GM21367 (cell line): Measurements from ENCODE around the gene KRT86.
"Not testable (repeated sequence)": the region's sequence is repeated elsewhere in the genome, so short reads cannot be mapped to it uniquely, and the experiment has no call there.

Experiments used
- ATAC-seq: cut with Tn5 transposase; IDR thresholded peaks from one replicate; pipeline ENCODE4 v1.9.1; 2021; ENCODE audit not compliant: unreplicated experiment

Gene KRT86

GRCh38 chr12:52251367-52252051, 22.9 kb upstream of the KRT86 start:
- no peak for ATAC-seq

- ATAC-seq, result not testable (repeated sequence)
Observed at GRCh38 chr12:52252175-52252615, 22.2 kb upstream of the KRT86 start.

- no peak for ATAC-seq
Observed at GRCh38 chr12:52252728-52253343, 21.6 kb upstream of the KRT86 start.

DNA sequence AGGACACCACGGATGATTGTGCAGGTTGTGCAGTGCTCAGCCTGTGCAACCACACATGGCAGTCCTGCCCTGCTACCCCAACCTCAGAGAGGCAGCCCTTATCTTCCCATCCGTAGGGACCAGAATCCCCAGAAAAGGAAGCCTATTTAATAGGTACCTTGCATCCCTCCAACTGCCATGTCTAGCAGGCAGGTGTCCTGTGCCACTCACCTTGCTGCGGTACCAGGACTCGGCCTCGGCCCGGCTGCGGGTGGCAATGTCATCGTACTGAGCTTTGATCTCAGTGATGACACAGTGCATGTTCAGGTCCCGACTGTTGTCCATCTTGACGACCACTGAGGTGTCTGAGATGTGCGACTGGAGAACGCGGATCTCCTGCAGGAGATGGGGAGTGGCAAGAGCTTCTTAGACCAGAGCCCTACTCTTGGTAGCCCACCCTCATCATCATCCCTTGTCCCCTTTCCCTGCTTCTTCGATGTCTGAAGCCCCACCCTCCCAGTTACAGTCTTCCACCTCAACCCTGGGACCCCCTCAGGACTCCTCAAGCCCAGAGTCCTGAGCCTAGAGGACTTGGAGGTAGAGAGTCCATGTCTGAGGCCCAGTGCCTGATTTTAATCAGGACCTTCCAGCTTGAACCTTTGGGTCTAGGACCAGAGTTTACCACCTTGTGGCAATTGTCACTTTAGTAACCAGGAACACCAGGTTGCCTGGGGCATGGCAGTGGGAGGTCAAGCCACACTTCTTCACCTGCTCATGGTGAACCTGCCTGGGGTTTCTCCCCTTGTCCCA, 20.9 kb upstream of the KRT86 start:
- no peak for ATAC-seq

- no peak for ATAC-seq
Observed at GRCh38 chr12:52254180-52254964, 20.1 kb upstream of the KRT86 start.

GRCh38 chr12:52254965-52255751, 19.3 kb upstream of the KRT86 start:
- ATAC-seq, result no peak

- ATAC-seq, result no peak
Observed at GRCh38 chr12:52255926-52256583, 18.4 kb upstream of the KRT86 start.

- ATAC-seq, result no peak
Observed at GRCh38 chr12:52256584-52256935, 17.9 kb upstream of the KRT86 start.

DNA sequence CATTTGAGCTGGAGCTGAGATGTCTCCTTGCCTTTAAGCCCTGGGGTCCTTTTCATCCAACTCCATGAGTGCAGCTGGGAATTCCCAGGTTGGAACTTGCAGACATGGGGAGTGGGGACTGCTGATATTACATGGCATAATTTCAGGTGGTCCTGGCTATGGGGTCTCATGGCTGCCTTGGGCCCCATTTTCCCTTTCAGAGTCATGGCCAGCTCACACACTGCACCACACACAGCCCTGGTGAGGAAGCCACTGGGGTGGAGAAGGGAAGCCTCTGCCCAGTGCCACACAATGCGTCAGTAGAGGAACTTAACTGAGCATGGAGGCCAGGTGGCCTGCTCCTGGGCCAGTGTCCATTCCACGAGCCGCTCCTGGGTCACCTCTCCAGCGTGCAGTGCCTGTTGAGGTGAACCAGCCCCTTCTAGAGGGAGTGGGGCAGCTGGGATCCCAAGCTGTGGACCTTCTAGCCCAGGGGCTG, 17.3 kb upstream of the KRT86 start:
- ATAC-seq, result no peak

DNA sequence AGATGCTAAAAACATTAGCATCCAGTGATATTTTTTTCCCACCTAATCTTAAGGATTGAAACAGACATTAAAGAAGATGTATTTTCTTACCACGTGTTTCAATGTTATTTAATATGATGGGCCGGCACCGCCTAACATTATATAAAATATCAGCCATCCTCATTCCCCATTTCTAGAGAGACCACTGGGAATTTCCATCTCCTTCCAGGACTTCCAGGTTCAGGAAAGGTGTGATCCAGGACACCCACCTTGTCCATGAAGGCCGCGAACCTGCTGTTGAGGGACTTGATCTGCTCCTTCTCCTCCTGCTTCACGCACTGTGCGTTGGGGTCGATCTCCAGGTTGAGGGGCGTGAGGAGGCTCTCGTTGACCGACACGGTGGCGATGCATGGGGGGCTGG, 16.5 kb upstream of the KRT86 start:
- not testable (repeated sequence) for ATAC-seq

GRCh38 chr12:52258335-52258901, 16.0 kb upstream of the KRT86 start:
- ATAC-seq, result no peak

DNA sequence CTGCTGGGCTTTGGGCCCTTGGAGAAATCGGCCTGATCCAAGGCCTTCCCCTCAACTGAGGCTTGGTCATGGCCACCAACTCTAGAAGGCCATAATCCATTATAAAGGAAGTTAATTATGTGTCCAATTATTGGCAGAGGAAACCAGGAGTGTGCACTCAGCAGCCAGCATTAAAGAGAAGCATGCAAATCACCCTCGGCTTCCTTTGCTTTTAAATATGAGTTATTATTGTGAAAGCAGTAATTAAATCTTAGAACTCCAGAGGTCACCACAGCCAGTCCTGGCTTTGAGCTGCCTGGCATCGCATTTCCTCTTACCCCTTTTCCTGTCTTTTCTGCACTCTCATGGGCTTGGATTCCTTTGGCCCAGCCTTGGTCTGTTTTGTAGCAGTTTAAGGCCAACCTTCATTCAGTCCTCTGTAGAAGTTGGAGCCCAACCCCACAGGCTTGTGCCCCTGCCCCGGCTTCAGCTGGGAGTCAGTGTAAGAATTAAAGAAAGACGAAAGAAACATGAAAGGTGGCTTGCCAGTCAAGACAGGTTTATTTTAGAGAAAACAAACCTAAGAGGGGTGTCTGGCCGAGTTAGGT, 14.7 kb upstream of the KRT86 start:
- ATAC-seq, result no peak

DNA sequence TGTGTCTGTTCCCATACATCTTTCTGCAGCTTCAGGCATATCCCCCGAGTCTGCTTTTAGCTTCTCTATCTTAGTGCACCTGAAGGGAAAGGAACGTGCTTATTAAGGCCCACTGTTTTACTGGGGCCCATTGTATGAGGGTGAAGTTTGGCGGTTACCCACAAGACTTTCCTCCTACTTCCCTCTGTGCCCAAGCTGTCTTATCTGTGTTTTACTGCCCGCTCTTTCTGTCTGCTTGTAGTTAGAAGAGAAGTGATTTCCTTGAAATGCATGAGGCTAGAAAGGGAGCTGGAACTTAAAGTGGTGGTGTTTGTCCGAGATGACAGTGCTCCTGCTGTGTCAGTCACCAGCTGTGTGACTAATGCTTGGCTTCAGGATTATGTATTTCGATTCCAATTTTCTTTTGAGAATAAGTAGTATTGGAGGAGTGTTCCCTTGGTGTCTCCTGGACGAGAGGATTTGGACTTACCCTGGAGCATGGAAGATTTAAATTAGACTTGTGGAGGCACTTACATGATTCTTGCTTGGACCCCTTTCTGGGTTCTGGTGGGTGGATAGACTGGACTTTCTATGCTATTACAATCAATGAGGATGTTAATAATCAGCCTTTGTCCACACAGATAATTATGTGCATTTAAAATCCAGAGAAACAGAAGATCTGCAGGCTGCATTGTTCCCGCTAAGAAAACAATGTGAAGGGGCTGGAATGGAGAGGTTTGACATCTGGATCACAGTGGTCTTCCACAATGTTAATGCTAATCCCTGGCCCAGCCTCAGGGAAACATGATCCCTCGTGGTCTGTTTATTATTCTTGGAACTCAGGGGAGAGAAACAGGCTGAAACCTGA, 13.9 kb upstream of the KRT86 start:
- ATAC-seq, result no peak

DNA sequence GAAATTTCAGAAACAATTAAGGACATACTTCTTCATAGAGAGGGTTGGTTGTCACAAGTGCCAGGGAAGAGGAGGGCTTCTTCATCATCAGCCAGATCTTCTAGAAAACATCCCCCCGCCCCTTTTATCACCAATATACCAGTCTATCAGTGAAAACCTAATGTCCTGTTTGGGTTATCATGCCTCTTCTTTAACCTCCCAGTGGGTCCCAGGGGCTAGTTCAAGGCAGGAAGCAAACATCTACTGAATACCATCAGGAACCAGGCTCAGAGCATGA, 13.3 kb upstream of the KRT86 start:
- ATAC-seq, result no peak

GRCh38 chr12:52262286-52262685, 12.2 kb upstream of the KRT86 start:
- no peak for ATAC-seq

- no peak for ATAC-seq
Observed at GRCh38 chr12:52263761-52264434, 10.5 kb upstream of the KRT86 start.

DNA sequence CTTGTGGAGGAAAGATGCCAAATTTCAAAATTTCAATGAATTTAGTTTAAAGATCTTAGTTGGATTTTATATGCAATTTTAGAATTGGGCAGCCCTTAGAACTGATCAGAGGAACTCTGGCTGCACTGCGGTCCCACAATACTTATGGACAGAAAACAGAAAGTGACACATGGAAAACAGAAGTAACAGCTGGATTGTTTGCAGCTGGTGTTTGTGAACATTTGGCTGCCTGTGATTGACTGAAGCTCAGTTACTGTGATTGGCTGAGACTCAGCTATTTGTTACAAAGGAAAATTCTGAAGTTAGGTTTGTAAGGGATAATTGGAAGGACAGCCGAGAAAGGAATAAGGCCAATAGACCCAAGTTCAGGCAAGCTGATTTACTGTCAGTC, 10.0 kb upstream of the KRT86 start:
- no peak for ATAC-seq

- ATAC-seq, result no peak
Observed at GRCh38 chr12:52266514-52266913, 7.9 kb upstream of the KRT86 start.
